ENCODE measurements around the gene AVPR1B. TPM values are rescaled to one million over a fixed set of nuclear protein-coding genes. Genes with fewer than 3 reads are reported as not detected.

AVPR1B gene
- total RNA-seq, 1 experiment from 2014 or later = 0.22 TPM

DNA sequence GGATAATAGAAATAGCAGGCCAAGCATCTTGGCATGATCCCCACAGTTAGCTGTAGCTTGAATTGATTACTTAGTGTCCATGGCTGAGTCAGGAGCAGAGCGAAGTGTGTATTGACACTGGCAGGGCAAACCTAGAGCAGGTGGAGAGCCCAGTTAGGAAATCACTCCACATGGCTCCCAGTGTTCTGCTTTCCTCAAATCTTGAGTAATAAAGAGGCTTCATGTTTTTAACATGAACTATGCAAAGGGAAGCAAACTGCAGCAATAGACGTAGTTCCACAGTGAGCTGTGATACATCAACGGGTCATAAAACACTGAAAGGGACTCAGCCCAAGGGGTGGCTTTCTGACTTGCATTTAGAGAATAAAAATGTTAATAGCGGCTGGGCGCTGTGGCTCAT lies 35.3 kb downstream of the AVPR1B start:
- Histone ChIP-seq H3K4me1 (ENCODE audit: insufficient read depth, low read length) (no peaks in the 10 kb centered on the region), H3K9me2 (replicated peaks; ENCODE audit: low read length) (no peaks in the 10 kb centered on the region), H3K4me3 (ENCODE audit: low read length) (no peak overlapping the region), H3K27me3 (ENCODE audit: low read length) (peaks cover 89% of the 10 kb centered on the region), H3K27ac (ENCODE audit: low read length) (no peak overlapping the region), H3K4me2 (ENCODE audit: low read length) (no peak overlapping the region), H4K20me1 (ENCODE audit: low read length) (no peaks in the 10 kb centered on the region), H2AFZ (ENCODE audit: low read length) (no peak overlapping the region), H3K79me2 (ENCODE audit: low read length) (no peaks in the 10 kb centered on the region), H3K36me3 (ENCODE audit: low read depth, low read length) (no peaks in the 10 kb centered on the region), H3K9ac (ENCODE audit: low read length) (no peak overlapping the region), H3F3A (ENCODE audit: low read length, unreplicated experiment) (no peaks in the 10 kb centered on the region), H3K9me3 (ENCODE audit: low read length) (no peaks in the 10 kb centered on the region)
- ChIA-PET POLR2A (ENCODE audit: unreplicated experiment) (no interaction called here), CTCF (no interaction called here)
- intact Hi-C loops (cut with micrococcal nuclease) = no loop called here
- ATAC-seq = no peak
- DNase-seq = no peak
- TF ChIP-seq EZH2phosphoT487 (IDR thresholded peaks at IDR 0.05; ENCODE audit: borderline replicate concordance, low read length) = no peak
- TF ChIP-seq EZH2 (IDR thresholded peaks at IDR 0.05; ENCODE audit: low read length, unreplicated experiment) = no peak
- TF ChIP-seq, protein P1, sequence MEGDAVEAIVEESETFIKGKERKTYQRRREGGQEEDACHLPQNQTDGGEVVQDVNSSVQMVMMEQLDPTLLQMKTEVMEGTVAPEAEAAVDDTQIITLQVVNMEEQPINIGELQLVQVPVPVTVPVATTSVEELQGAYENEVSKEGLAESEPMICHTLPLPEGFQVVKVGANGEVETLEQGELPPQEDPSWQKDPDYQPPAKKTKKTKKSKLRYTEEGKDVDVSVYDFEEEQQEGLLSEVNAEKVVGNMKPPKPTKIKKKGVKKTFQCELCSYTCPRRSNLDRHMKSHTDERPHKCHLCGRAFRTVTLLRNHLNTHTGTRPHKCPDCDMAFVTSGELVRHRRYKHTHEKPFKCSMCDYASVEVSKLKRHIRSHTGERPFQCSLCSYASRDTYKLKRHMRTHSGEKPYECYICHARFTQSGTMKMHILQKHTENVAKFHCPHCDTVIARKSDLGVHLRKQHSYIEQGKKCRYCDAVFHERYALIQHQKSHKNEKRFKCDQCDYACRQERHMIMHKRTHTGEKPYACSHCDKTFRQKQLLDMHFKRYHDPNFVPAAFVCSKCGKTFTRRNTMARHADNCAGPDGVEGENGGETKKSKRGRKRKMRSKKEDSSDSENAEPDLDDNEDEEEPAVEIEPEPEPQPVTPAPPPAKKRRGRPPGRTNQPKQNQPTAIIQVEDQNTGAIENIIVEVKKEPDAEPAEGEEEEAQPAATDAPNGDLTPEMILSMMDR (conservative IDR thresholded peaks at IDR 0.05; ENCODE audit: low read depth, low read length) = no peak
- BruUV-seq (replicated peaks) = no TSS peak

DNA sequence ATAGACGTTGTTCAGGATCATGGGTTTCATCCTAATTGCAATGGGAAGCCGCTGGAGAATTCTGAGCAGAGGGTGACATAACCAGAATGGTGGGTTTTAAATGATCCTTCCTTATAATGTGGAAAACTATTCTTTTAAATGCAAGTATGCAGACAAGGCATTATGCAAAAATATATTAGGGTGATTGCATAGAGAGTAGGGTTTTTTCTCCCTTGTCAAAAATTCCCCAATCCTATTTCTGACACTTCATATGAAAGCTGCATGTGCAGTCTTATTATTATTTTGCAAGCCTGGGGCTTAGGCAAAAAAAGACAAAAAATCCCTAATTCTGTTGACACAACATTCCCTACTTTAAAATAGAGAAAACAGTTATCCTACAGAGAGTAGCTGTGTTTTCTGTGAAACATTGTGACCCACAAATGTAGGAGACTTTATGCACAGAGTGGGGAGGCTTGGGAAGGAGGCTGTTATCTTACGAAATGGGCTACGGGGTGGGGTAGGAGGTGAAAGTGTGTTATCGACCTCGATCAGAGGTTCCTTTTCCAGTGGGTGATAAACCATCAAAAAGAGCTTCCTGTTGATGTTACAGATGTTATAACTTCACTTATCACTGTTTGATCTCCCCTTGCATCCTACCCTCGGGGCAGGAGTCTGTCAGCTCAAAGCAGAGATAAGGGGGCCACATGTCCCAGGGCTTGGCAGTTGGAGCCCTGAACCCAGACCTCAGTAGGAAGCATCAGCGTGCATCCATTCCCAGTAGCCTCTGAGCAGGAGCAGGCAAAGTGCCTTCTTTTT lies 37.0 kb downstream of the AVPR1B start:
- TF ChIP-seq, protein P1 (conservative IDR thresholded peaks at IDR 0.05; ENCODE audit: low read depth, low read length) = no peak
- TF ChIP-seq EZH2phosphoT487 (IDR thresholded peaks at IDR 0.05; ENCODE audit: borderline replicate concordance, low read length) = no peak
- TF ChIP-seq EZH2 (IDR thresholded peaks at IDR 0.05; ENCODE audit: low read length, unreplicated experiment) = no peak
- Histone ChIP-seq H4K20me1 (ENCODE audit: low read length) (no peaks in the 10 kb centered on the region), H3K9me2 (replicated peaks; ENCODE audit: low read length) (no peaks in the 10 kb centered on the region), H3F3A (ENCODE audit: low read length, unreplicated experiment) (no peaks in the 10 kb centered on the region), H3K4me2 (ENCODE audit: low read length) (no peak overlapping the region), H3K4me3 (ENCODE audit: low read length) (no peak overlapping the region), H3K27ac (ENCODE audit: low read length) (no peak overlapping the region), H3K79me2 (ENCODE audit: low read length) (no peaks in the 10 kb centered on the region), H3K36me3 (ENCODE audit: low read depth, low read length) (no peaks in the 10 kb centered on the region), H3K27me3 (ENCODE audit: low read length) (peaks cover 89% of the 10 kb centered on the region), H3K9me3 (ENCODE audit: low read length) (no peaks in the 10 kb centered on the region), H3K9ac (ENCODE audit: low read length) (no peak overlapping the region), H3K4me1 (ENCODE audit: insufficient read depth, low read length) (no peaks in the 10 kb centered on the region), H2AFZ (ENCODE audit: low read length) (no peak overlapping the region)
- no TSS peak for BruUV-seq (replicated peaks)
- DNase-seq (no peak), ATAC-seq (no peak)
- intact Hi-C loops (cut with micrococcal nuclease) = no loop called here
- ChIA-PET POLR2A (ENCODE audit: unreplicated experiment) (no interaction called here), CTCF (no interaction called here)

DNA sequence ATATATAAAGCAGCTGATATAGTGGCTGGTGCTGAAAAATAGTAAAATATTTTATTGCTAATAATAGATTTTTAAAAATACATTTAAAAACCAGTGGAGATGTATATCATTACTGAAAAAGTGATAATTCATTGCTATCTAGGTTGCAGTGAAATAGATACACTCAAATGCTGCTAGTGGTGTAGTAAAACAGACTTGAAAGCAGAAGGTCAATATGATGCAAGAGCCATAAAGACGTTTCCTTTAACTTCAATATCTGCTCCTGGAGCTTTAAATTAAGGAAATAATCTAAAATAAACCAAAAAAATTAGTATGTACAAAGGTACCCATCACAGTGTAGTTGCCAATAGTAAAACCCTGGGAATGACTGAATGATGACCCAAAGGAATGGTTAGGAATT lies 38.1 kb downstream of the AVPR1B start:
- BruUV-seq (replicated peaks) = no TSS peak
- POLR2A ChIA-PET (ENCODE audit: unreplicated experiment) = no interaction called here
- Histone ChIP-seq H3F3A (ENCODE audit: low read length, unreplicated experiment) (no peaks in the 10 kb centered on the region), H3K9me2 (replicated peaks; ENCODE audit: low read length) (no peaks in the 10 kb centered on the region), H3K4me3 (ENCODE audit: low read length) (no peak overlapping the region), H3K4me2 (ENCODE audit: low read length) (no peak overlapping the region), H3K4me1 (ENCODE audit: insufficient read depth, low read length) (no peaks in the 10 kb centered on the region), H3K27ac (ENCODE audit: low read length) (no peak overlapping the region), H3K9ac (ENCODE audit: low read length) (no peak overlapping the region), H3K27me3 (ENCODE audit: low read length) (peaks cover 89% of the 10 kb centered on the region), H2AFZ (ENCODE audit: low read length) (no peak overlapping the region), H3K9me3 (ENCODE audit: low read length) (no peaks in the 10 kb centered on the region), H4K20me1 (ENCODE audit: low read length) (no peaks in the 10 kb centered on the region), H3K79me2 (ENCODE audit: low read length) (no peaks in the 10 kb centered on the region), H3K36me3 (ENCODE audit: low read depth, low read length) (no peaks in the 10 kb centered on the region)
- TF ChIP-seq EZH2 (IDR thresholded peaks at IDR 0.05; ENCODE audit: low read length, unreplicated experiment) = no peak
- TF ChIP-seq, protein P1 (conservative IDR thresholded peaks at IDR 0.05; ENCODE audit: low read depth, low read length) = no peak
- TF ChIP-seq EZH2phosphoT487 (IDR thresholded peaks at IDR 0.05; ENCODE audit: borderline replicate concordance, low read length) = no peak
- CTCF ChIA-PET = no interaction called here
- intact Hi-C loops (cut with micrococcal nuclease) = no loop called here
- ATAC-seq (no peak), DNase-seq (no peak)

All from PC-3 (cell line).